D721Med (cell line): ENCODE data around the gene OGFOD1.
"Not testable (repeated sequence)": the region's sequence is repeated elsewhere in the genome, so short reads cannot be mapped to it uniquely, and the experiment has no call there.

ENCODE experiments used
- DNase-seq: peaks from one replicate; pipeline ENCODE4 v3.0.0; 2011; ENCODE audit warnings: low spot score; ENCODE audit not compliant: insufficient read length
- FAIRE-seq: peaks from 2 replicates; lab custom pipeline; 2011; peaks lifted over from hg19 to GRCh38; lab: Jason Lieb, UNC
- CTCF ChIP-seq: IDR thresholded peaks from 2 replicates; pipeline ENCODE4 v1.5.1; 2012; ENCODE audit warnings: mild to moderate bottlenecking, control low read depth; ENCODE audit not compliant: insufficient read depth; ENCODE audit errors: missing control alignments

Gene OGFOD1

DNA sequence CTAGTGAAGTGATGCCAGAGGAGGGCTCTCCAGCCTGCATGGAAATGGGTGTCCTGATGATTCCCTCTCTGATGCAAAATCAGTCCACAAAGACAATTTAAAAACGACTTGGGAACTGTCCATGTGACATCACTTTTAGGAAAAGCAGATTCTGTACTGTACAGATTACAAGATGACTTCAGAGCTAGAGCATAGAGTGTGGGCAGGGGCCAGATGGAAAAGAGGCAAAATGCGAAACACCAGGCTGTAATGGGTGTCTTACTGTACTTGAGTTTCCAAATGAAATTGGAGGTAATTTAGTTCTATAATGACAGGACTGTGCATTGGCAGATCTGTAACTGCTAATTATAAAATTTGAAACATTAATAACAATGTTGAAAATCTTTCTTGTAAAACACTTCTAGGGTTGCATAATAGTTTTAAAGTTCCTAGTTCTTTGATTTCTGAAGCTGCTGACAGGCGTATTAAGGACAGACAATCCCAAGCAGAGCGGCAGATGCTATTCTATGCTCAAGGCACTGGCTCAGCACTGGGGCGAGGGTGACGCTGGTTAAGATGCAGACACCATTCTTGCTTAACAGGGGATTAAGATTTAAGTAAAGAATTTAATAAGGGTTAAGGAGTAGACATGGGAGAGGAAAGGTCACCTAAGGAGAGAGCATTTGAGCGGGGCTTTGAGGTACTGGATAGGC lies 29.6 kb downstream of the OGFOD1 start:
- DNase-seq (no peak), FAIRE-seq (no peak)
- no peak for TF ChIP-seq CTCF

- no peak for TF ChIP-seq CTCF
- DNase-seq (no peak), FAIRE-seq (no peak)
These were observed 30.2 kb downstream of the OGFOD1 start for GRCh38 chr16:56481468-56482122.

GRCh38 chr16:56482683-56483236 lies 31.4 kb downstream of the OGFOD1 start:
- TF ChIP-seq CTCF, result no peak
- no peak for DNase-seq
- no peak for FAIRE-seq

- DNase-seq (no peak), FAIRE-seq (no peak)
- no peak for TF ChIP-seq CTCF
These were observed 32.0 kb downstream of the OGFOD1 start for GRCh38 chr16:56483394-56483793.

DNA sequence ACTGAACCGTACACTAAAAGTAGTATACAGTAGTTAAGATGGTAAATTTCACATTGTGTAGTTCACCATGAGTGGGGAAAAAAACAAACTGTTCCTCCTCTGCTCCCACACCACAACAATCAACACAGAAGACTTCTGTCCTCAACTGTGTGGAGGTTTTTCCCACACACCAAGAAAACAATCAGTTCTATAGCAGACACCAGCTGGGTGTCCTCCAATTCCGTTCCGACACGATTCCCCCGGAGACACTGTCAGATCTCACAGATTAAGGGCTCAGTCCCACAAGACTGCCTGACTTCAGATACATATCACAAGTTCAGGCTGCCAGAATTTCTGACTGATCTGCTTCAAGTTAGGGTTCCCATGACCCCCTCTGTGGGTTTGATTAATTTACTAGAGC lies 36.7 kb downstream of the OGFOD1 start:
- DNase-seq (no peak), FAIRE-seq (no peak)
- no peak for TF ChIP-seq CTCF

- not testable (repeated sequence) for FAIRE-seq, DNase-seq
These were observed 37.5 kb downstream of the OGFOD1 start for GRCh38 chr16:56488868-56489267.

- FAIRE-seq (no peak), DNase-seq (no peak)
- TF ChIP-seq CTCF, result no peak
These were observed 40.4 kb downstream of the OGFOD1 start for GRCh38 chr16:56491657-56492261.
